Left renal pelvis (tissue), 4 donors: ENCODE results near the gene ALOX5. TPM values are rescaled to one million over a fixed set of nuclear protein-coding genes. Genes with fewer than 3 reads are reported as not detected.
"Not testable (repeated sequence)": the region's sequence is repeated elsewhere in the genome, so short reads cannot be mapped to it uniquely, and the experiment has no call there.

Experiments
- DNase-seq, 4 donors: peaks; one replicate each; pipeline ENCODE4 v3.0.0-alpha.2; 2013; ENCODE audit warnings: low read depth in 4 of 4, low spot score in 3 of 4
- polyA plus RNA-seq, 4 donors: library from polyadenylated mRNA; unstranded; fragments of 120-200 nt; gene quantifications; one replicate each; pipeline ENCODE4 v1.2.1, GENCODE V29; 2013; ENCODE audit not compliant: insufficient read length in 4 of 4

The ALOX5 gene
- polyA plus RNA-seq, 4 donors = 2.0 to 7.7 (median 4.6) TPM

DNA sequence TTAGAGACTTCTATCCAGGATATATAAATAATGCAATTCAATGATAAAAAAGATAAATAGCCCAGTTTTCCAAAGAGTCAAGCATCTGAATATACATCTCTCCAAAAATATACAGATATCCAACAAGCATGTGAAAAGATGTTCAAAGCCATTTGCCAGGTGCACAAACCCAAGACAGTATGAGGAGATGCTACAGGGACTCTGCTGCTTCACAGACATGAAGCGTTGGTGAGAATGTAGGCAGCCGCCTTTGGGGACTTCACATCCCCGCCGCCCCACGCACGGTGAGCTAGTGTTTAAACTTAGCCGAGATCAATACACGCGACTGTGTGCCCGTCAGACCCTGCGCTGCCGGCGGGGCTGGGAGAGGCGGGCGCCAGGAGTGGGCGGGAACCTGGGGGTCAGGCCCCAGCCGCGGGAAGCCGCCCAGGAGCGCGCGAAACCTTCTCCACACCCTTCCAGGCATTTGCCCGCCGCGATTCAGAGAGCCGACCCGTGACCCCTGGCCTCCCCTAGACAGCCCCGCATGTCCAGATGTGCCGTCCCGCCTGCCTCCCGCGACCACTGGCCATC, 927 bp upstream of the ALOX5 start:
- no peak for DNase-seq

DNA sequence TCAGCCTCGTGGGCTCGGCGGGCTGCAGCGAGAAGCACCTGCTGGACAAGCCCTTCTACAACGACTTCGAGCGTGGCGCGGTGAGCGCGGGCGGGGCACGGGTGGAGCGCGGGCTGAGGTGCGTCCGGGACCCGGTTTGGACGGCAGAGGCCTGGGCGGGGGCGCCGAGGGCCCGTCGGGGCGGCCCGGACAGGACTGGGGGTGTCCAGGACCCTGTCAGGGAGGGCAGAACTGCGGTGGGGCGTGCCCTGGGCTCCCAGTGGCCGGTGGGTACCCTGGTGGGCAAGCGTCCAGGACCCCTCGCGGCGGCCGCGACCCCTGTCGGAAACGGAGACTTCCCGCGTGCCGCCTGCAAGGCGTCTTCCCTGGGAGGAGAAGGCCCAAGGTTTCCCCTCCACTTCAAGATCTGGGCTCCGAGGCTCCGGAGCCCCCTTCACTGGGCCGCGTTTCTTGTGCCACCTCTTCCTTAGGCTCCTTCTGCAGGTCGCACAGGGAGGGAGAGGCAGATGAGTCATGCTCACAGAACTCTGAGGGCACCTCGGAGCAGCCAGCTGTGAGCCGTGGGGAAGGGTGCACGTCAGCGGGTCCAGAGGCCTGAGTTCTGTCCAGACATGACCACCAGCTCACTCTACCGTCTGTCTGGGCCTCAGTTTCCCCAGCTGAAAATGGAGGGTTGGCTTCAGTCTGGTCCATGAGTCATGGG, 485 bp downstream of the ALOX5 start:
- DNase-seq = no peak

DNA sequence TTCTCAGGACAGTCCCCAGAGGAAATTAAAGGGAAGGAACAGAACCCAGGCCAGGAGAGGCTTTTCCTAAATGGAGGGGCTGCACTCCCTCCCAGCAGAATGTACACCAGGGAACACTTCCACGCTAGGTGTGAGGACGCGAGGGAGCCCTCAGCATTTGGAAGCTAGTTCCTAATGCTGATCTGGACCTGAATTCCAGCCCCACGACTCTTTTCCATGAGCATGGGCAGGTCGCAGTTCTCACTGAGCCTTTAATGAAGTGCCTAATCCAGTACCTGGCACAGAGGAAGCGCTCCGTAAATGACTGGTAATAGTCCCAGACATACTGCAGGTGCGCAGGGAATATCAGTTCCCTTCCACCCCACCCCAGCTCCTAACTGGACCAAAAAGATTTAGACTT, 1.1 kb downstream of the ALOX5 start:
- DNase-seq = no peak

DNA sequence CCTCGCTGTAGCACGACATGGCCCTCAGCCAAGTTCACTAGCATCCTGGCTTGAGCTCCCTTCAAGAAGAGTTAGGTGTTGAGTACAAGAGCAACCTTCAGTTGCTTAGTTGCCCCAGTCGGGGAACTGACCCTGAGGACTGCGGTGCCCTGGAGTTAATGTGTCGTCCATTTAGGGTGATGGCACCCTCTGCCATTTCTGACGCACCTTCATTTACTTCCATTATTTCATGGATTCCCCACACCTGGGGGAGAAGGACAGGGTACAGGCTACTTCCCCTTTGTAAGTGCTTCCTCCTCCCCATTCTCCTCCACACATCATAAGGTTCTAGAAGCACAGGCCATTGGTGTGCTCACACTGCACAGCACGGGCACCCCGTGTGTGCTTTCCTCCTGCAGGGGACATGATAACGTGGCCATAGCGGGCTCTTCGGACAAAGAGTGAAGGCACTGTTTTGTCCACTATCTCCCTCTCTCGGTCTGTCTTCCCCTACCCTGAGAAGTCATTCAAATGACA, 1.8 kb downstream of the ALOX5 start:
- DNase-seq = no peak

GRCh38 chr10:45376371-45376801, 2.4 kb downstream of the ALOX5 start:
- no peak for DNase-seq

DNA sequence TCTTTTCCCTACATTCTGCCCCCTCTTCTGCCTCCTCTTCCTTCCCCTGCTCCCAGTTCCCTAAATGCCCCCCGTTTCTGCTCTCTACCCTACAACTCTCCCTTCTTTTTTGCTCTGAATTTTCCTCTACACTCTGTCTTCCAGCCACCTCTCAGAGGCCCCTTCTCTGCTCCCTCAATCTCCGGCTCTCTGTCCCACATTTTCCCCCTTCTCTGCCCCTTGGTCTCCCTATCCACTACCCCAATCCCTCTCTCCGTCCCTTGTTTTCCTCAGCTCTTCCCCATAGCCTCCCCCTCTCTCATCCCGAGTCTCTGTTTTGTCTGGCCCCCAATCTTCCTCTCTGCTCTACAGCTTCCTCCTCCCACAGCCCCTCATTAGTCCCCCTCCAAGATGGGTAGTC, 3.3 kb downstream of the ALOX5 start:
- no peak for DNase-seq

DNA sequence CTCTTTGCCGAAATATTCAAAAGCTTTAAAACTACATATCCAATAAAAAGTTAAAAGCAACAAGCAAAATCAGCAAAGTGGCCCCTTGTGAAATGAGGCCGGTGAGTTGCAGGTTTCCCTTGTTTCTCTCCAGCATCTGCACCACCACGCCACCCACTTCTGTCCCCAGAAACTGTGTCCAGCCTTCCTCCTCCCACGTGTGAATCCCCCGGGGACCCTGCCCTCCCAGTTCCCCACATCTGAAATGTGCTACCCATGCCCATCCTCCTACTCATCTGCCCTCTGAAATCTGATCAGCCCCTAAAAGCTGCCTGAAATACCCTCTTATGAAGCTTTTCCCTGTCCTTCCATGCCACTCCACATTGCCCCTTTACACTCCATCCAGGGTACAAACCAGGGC, 3.8 kb downstream of the ALOX5 start:
- no peak for DNase-seq

DNA sequence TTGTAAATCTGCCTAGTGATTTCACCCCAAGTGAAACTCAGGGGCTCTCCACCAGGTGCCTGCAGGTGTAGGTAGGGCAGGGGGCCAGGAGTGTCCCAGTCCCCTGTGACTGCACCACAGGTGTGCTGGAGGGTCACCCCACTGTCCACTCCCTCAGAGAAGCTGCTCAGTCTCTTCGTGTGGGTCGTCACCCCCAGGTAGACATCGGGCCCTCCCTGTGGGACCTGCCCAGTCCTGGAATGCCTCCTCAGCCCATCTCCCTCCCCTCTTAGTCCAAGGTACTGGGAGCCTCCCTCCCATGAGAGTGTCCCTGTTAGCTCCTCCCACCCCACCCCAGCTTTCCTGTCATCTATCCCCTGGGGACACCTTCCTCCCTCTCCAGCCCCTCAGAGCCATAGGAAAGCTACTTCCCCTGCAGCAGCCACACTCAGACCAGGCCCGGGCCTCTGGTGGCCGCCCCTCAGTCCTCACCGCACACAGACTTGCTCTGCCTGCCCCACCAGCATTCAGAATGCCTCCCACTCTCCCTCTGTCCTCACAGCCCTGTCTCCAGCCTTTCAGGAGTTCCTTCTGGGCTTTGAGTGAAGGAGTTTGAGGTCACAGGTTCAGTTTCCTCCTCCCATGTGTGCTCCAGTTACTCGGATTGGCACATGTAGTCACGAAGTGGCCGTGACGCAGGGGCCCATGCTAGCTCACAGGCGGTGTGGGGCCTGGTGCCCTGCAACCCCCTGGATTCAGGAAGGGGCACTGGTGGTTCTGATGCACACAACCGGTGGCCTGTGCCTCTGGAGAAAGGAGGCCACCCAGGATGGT, 5.1 kb downstream of the ALOX5 start:
- DNase-seq = no peak

GRCh38 chr10:45379891-45380540, 6.0 kb downstream of the ALOX5 start:
- no peak for DNase-seq

GRCh38 chr10:45380903-45381620, 7.0 kb downstream of the ALOX5 start:
- no peak for DNase-seq

DNA sequence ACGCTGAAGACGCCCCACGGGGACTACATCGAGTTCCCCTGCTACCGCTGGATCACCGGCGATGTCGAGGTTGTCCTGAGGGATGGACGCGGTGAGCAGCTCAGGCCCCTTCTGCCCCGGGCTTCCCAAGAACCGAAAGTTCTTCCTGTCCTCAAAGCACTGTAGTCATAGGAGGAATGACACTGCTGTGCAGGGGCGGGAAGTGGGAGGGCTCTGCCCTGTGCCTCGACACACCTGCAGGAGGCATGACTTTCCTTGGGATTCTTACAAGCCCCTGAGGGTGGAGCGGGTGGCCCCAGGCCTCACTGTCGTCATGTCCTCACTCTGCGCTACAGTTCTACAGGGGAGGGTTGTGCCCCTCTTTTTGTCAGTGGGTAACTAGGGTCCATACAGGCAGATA, 8.6 kb downstream of the ALOX5 start:
- DNase-seq = no peak

- no peak for DNase-seq
These were observed 9.8 kb downstream of the ALOX5 start for GRCh38 chr10:45383682-45384330.

DNA sequence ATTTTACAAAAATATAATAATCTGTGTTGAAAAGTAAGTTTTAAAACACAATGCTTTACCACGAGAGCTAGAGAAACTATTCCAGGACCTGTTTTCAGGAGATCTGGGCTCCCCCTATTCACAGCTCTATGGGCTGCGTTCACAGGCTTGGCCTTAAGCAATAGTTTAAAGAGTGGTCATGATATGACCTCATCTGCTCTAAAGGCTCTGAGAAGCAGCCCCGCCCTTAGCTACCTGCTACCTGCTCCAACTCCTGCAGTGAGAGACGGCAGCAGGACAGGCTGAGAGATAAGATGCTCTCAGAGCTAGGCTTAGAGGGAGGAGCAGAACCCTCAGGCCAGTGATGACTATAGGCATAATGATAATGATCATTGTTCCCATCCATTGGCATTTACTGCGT, 12.6 kb downstream of the ALOX5 start:
- no peak for DNase-seq

DNA sequence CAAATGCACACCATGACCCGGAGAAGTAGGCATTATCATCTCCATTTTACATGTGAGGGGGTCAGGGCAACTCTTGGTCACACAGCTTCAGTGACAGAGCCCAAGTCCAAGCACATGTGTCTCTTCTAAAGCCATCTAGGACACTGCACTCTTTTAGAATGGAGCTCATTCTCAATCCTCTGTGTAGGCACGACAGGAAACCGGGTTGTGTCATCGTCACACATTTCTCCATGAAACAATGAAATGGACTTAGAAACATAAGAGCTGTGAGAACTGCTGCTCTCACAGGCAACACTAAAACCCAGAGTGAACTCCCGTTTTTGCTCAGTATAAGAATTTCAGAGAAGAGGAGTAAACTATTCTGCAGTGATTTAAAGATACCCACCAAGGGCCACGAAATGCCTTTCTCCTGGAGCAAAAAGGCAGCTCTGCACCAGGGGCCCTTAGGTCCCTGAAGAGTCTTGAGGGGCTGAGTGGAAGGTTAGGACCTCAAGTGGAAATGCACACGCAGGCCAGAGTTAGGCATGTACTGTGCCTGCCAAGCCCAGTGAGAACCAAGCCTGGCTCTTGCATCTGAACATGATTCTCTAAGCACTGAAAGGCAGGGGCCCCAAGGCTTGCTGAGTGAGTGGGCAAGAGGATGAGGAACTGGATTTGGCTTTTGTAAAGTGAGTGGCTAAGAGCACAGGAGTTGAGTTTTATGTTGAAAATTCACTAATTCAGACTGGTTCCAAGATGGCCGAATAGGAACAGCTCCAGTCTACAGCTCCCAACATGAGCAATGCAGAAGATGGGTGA, 13.3 kb downstream of the ALOX5 start:
- DNase-seq = no peak

DNA sequence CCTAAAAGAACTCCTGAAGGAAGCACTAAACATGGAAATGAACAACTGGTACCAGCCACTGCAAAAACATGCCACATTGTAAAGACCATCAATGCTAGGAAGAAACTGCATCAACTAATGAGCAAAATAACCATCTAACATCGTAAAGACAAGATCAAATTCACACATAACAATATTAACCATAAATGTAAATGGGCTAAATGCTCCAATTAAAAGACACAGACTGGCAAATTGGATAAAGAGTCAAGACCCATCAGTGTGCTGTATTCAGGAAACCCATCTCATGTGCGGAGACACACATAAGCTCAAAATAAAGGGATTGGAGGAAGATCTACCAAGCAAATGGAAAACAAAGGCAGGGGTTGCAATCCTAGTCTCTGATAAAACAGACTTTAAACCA, 15.7 kb downstream of the ALOX5 start:
- not testable (repeated sequence) for DNase-seq

DNA sequence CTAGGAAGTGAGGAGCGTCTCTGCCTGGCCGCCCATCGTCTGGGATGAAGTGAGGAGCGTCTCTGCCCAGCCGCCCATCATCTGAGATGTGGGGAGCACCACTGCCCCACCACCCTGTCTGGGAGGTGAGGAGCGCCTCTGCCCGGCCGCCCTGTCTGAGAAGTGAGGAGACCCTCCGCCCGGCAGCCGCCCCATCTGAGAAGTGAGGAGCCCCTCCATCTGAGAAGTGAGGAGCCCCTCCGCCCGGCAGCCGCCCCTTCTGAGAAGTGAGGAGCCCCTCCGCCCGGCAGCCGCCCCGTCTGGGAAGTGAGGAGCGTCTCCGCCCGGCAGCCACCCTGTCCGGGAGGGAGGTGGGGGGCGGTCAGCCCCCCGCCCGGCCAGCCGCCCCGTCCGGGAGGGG, 17.6 kb downstream of the ALOX5 start:
- not testable (repeated sequence) for DNase-seq

GRCh38 chr10:45395554-45395953, 21.5 kb downstream of the ALOX5 start:
- DNase-seq = no peak

- no peak for DNase-seq
These were observed 24.6 kb downstream of the ALOX5 start for GRCh38 chr10:45398595-45398994.

GRCh38 chr10:45399113-45399512, 25.1 kb downstream of the ALOX5 start:
- no peak for DNase-seq
